Keratinocyte (primary cell): Measurements from ENCODE around the gene PAX5. TPM values are rescaled to one million over a fixed set of nuclear protein-coding genes. Genes with fewer than 3 reads are reported as not detected.

Experiments
- DNase-seq: peaks from one replicate; pipeline ENCODE4 v3.0.0-alpha.2; 2011; ENCODE audit warnings: low read depth, missing footprints, low spot score
- FAIRE-seq: peaks from 2 replicates; lab custom pipeline; 2011; peaks lifted over from hg19 to GRCh38; lab: Jason Lieb, UNC
- H2AFZ ChIP-seq: 2 replicates; pipeline ENCODE4 v1.6.0; 2012; ENCODE audit warnings: low read length, control low read depth, inconsistent platforms; ENCODE audit not compliant: control insufficient read depth
- H3K27ac ChIP-seq: 2 replicates; pipeline ENCODE4 v1.5.1; 2011; ENCODE audit warnings: low read length; ENCODE audit not compliant: control insufficient read depth, insufficient read depth
- H3K27me3 ChIP-seq: 3 replicates; pipeline ENCODE4 v1.6.0; 2011; ENCODE audit warnings: low read length; ENCODE audit not compliant: control insufficient read depth, insufficient read depth; ENCODE audit errors: extremely low read depth
- H3K36me3 ChIP-seq, 2 experiments: 2 replicates in 1 of 2; 3 replicates in 1 of 2; pipeline ENCODE4 v1.5.1; 2011; ENCODE audit warnings: low read length in 2 of 2, mild to moderate bottlenecking in 1 of 2; ENCODE audit not compliant: control insufficient read depth in 2 of 2, insufficient read depth in 2 of 2; ENCODE audit errors: extremely low read depth in 1 of 2
- H3K4me1 ChIP-seq: 3 replicates; pipeline ENCODE4 v1.5.1; 2011; ENCODE audit warnings: low read length; ENCODE audit not compliant: control insufficient read depth, insufficient read depth; ENCODE audit errors: extremely low read depth
- H3K4me2 ChIP-seq: 3 replicates; pipeline ENCODE4 v1.6.0; 2011; ENCODE audit warnings: low read depth, low read length; ENCODE audit not compliant: control insufficient read depth, insufficient read depth; ENCODE audit errors: extremely low read depth
- H3K4me3 ChIP-seq, 3 experiments: fragments of 200-600 bp in 1 of 3; sonication (generic) in 1 of 3; 2 replicates in 2 of 3; 3 replicates in 1 of 3; pipeline ENCODE4 v1.5.1; 2011 to 2016; ENCODE audit warnings: low read length in 3 of 3, mild to moderate bottlenecking in 3 of 3, control low read depth in 2 of 3, inconsistent platforms in 1 of 3, low read depth in 1 of 3, mixed read lengths in 1 of 3, mixed run types in 1 of 3, moderate library complexity in 1 of 3; ENCODE audit not compliant: control insufficient read depth in 2 of 3, insufficient read depth in 2 of 3; ENCODE audit errors: extremely low read depth in 1 of 3
- H3K79me2 ChIP-seq: 2 replicates; pipeline ENCODE4 v1.6.0; 2012; ENCODE audit warnings: low read length; ENCODE audit not compliant: control insufficient read depth, insufficient read depth
- H3K9ac ChIP-seq: 3 replicates; pipeline ENCODE4 v1.6.0; 2011; ENCODE audit warnings: low read length; ENCODE audit not compliant: control insufficient read depth, insufficient read depth; ENCODE audit errors: extremely low read depth
- H3K9me1 ChIP-seq: 3 replicates; pipeline ENCODE4 v1.6.0; 2011; ENCODE audit warnings: low read length; ENCODE audit not compliant: control insufficient read depth, insufficient read depth; ENCODE audit errors: extremely low read depth
- H3K9me3 ChIP-seq: 2 replicates; pipeline ENCODE4 v1.5.1; 2012; ENCODE audit warnings: low read depth, low read length; ENCODE audit not compliant: control insufficient read depth
- H4K20me1 ChIP-seq: 3 replicates; pipeline ENCODE4 v1.6.0; 2011; ENCODE audit warnings: low read length; ENCODE audit not compliant: control insufficient read depth, insufficient read depth; ENCODE audit errors: extremely low read depth
- EZH2 ChIP-seq: IDR thresholded peaks from one replicate; pipeline ENCODE4 v1.6.1; 2012; ENCODE audit warnings: inconsistent platforms, mild to moderate bottlenecking, low read length, moderate library complexity
- dilution Hi-C: fragments of 300-500 bp; cut with MboI; formaldehyde crosslinking; loops from one replicate; pipeline ENCODE4 v1.7.0; 2020; ENCODE audit warnings: low sequenced_read_pairs; ENCODE audit not compliant: extremely low pct_ligation_motif_present
- polyA plus RNA-seq, 5 experiments: library from polyadenylated mRNA; depleted of rRNA in 3 of 5; stranded (reverse) in 3 of 5; stranded (forward) in 1 of 5; unstranded in 1 of 5; fragments of >200 nt; gene quantifications; 1 replicate in 1 of 5; 2 replicates in 3 of 5; 3 replicates in 1 of 5; pipeline versions ENCODE4 v1.2.1 to v1.2.3, GENCODE V29; 2011 to 2012; ENCODE audit warnings: missing spikeins in 2 of 5, low read depth in 1 of 5, low replicate concordance in 1 of 5
- TF ChIP-seq, protein P1 (sequence below), 3 experiments: IDR thresholded peaks in 1 of 3; conservative IDR thresholded peaks in 1 of 3; optimal IDR thresholded peaks in 1 of 3; 2 replicates in 2 of 3; 3 replicates in 1 of 3; pipeline versions ENCODE3 to v1.5.1; 2011; ENCODE audit warnings: low read length in 3 of 3, mild to moderate bottlenecking in 3 of 3, moderate library complexity in 2 of 3, control low read depth in 1 of 3, inconsistent platforms in 1 of 3; ENCODE audit not compliant: insufficient read depth in 2 of 3; ENCODE audit errors: extremely low read depth in 1 of 3

The PAX5 gene
- polyA plus RNA-seq, 1 donor (not counting 4 experiments of a cell fraction or from before 2014, with no cell fraction given), result not detected

GRCh38 chr9:36897019-36897418 lies 137.0 kb downstream of the PAX5 start:
- no peak for TF ChIP-seq EZH2
- TF ChIP-seq, protein P1, sequence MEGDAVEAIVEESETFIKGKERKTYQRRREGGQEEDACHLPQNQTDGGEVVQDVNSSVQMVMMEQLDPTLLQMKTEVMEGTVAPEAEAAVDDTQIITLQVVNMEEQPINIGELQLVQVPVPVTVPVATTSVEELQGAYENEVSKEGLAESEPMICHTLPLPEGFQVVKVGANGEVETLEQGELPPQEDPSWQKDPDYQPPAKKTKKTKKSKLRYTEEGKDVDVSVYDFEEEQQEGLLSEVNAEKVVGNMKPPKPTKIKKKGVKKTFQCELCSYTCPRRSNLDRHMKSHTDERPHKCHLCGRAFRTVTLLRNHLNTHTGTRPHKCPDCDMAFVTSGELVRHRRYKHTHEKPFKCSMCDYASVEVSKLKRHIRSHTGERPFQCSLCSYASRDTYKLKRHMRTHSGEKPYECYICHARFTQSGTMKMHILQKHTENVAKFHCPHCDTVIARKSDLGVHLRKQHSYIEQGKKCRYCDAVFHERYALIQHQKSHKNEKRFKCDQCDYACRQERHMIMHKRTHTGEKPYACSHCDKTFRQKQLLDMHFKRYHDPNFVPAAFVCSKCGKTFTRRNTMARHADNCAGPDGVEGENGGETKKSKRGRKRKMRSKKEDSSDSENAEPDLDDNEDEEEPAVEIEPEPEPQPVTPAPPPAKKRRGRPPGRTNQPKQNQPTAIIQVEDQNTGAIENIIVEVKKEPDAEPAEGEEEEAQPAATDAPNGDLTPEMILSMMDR (optimal IDR thresholded peaks at IDR 0.05 in 1 of 3, IDR thresholded peaks at IDR 0.05 in 1 of 3, conservative IDR thresholded peaks at IDR 0.05 in 1 of 3; ENCODE audit: extremely low read depth in 1 of 3, insufficient read depth in 2 of 3, low read length in 3 of 3), result no peak
- H3K27me3 ChIP-seq, result peaks cover 33% of the 10 kb centered on the region

DNA sequence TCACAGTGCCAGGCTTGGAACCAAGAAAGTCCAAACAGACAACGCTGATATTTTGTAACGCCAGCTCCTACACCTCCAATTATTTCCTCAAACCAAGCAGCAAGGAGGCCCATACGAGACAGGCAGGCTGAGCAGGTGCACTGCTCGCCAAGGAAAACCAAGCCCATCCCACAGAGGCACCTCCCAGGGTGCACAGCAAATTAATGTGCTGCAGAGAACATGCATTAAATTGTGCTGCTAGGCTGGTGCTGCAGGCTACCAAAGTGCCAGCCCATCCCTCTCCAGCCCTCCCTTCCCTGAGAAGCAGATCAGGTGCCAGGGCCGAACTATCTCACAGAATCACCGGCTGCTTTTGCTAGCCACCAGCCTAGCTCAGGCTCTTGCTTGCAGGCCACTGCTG lies 137.8 kb downstream of the PAX5 start:
- Histone ChIP-seq H3K4me2 (no peak overlapping the region), H3K9ac (no peak overlapping the region), H3K4me1 (no peaks in the 10 kb centered on the region), H3K9me3 (no peaks in the 10 kb centered on the region), H3K79me2 (no peaks in the 10 kb centered on the region), H3K36me3 (no peaks in the 10 kb centered on the region), H3K27me3 (peaks cover 32% of the 10 kb centered on the region), H4K20me1 (no peaks in the 10 kb centered on the region), H3K27ac (no peak overlapping the region), H3K9me1 (no peaks in the 10 kb centered on the region), H2AFZ (no peak overlapping the region), H3K4me3 (no peak overlapping the region)
- no peak for DNase-seq
- dilution Hi-C loops, result no loop called here
- FAIRE-seq, result no peak
- TF ChIP-seq, protein P1 (optimal IDR thresholded peaks at IDR 0.05 in 1 of 3, IDR thresholded peaks at IDR 0.05 in 1 of 3, conservative IDR thresholded peaks at IDR 0.05 in 1 of 3; ENCODE audit: extremely low read depth in 1 of 3, insufficient read depth in 2 of 3, low read length in 3 of 3), result no peak
- no peak for TF ChIP-seq EZH2

More at GRCh38 chr9:36897019-36897418, 137.0 kb downstream of the PAX5 start:
- no peak overlapping the region for H3K27ac ChIP-seq
- no peaks in the 10 kb centered on the region for H3K4me1 ChIP-seq
- DNase-seq (no peak), FAIRE-seq (no peak)
- H3K79me2 ChIP-seq, result no peaks in the 10 kb centered on the region
- H3K9ac ChIP-seq, result no peak overlapping the region
- H3K36me3 ChIP-seq, result no peaks in the 10 kb centered on the region
- H4K20me1 ChIP-seq, result no peaks in the 10 kb centered on the region
- no peak overlapping the region for H2AFZ ChIP-seq
- H3K4me2 ChIP-seq, result no peak overlapping the region
- dilution Hi-C loops, result no loop called here
- no peaks in the 10 kb centered on the region for H3K9me3 ChIP-seq
- no peak overlapping the region for H3K4me3 ChIP-seq
- H3K9me1 ChIP-seq, result no peaks in the 10 kb centered on the region
